ENCODE data around the gene NEURL3. TPM values are rescaled to one million over a fixed set of nuclear protein-coding genes. Genes with fewer than 3 reads are reported as not detected.

The NEURL3 gene
- total and polyA plus RNA-seq, 2 donors from 2014 or later: 3.2 to 11.1 TPM

- Histone ChIP-seq H3K36me3 (ENCODE audit: control insufficient read depth in 2 of 3, insufficient read depth in 3 of 3, low read length in 3 of 3) (no peaks in the 10 kb centered on the region), H3K4me1 (ENCODE audit: control insufficient read depth in 2 of 3, insufficient read depth in 2 of 3, low read depth in 1 of 3, low read length in 3 of 3) (peaks cover 0 to 14% (median 4%) of the 10 kb centered on the region in 3 donors), H3K27ac (ENCODE audit: low read depth in 2 of 2, low read length in 2 of 2) (no peak overlapping the region), H3K9ac (ENCODE audit: low read length in 3 of 3) (no peak overlapping the region), H3K4me3 (ENCODE audit: low read length in 3 of 3) (no peak overlapping the region), H3K27me3 (ENCODE audit: control insufficient read depth, insufficient read depth, low read length) (peaks cover 7% of the 10 kb centered on the region), H3K9me3 (ENCODE audit: control insufficient read depth in 2 of 3, insufficient read depth in 1 of 3, low read length in 3 of 3) (peaks cover 0 to 7% (median 3%) of the 10 kb centered on the region in 3 donors)
- FAIRE-seq: no peak
- no peak for DNase-seq
- TF ChIP-seq, protein P1, sequence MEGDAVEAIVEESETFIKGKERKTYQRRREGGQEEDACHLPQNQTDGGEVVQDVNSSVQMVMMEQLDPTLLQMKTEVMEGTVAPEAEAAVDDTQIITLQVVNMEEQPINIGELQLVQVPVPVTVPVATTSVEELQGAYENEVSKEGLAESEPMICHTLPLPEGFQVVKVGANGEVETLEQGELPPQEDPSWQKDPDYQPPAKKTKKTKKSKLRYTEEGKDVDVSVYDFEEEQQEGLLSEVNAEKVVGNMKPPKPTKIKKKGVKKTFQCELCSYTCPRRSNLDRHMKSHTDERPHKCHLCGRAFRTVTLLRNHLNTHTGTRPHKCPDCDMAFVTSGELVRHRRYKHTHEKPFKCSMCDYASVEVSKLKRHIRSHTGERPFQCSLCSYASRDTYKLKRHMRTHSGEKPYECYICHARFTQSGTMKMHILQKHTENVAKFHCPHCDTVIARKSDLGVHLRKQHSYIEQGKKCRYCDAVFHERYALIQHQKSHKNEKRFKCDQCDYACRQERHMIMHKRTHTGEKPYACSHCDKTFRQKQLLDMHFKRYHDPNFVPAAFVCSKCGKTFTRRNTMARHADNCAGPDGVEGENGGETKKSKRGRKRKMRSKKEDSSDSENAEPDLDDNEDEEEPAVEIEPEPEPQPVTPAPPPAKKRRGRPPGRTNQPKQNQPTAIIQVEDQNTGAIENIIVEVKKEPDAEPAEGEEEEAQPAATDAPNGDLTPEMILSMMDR (IDR thresholded peaks at IDR 0.05; ENCODE audit: borderline replicate concordance, extremely low read depth, insufficient read depth): no peak
- intact Hi-C loops (cut with DNase I): no loop called here
Measured at GRCh38 chr2:96498021-96498431, 7.1 kb downstream of the NEURL3 start.

DNA sequence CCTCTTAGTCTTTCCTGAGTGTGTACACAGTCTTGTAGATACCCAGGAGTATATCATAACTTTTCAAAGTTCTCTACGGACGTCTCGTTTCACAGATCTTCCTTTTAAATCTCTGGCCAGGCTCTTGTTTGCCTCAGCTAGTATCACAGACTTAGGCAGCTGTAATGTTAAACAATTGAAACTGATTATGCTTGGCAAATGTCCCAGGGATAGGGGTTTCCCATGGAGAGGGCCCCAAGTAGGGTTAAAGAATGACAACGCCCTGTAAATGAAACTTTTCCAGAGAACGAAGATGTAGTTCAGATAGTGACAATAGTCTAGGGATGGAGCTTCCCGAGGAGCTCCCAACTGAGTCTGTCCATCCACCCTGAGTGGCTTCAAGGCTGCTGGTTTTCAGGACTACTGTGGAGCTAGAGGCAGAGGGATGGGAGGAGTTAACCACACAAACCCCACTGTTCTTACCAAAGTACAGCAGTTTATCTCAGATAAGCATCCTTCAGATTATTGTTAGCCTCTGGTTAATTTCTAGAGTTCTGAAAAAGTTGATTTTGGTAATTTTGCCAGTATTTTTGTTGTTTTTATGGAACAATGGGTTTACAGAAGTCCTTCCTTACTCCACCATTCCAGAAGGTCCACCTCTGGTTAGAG lies 9.1 kb downstream of the NEURL3 start:
- Histone ChIP-seq H3K4me1 (ENCODE audit: control insufficient read depth in 2 of 3, insufficient read depth in 2 of 3, low read depth in 1 of 3, low read length in 3 of 3) (no peaks in the 10 kb centered on the region), H3K9me3 (ENCODE audit: control insufficient read depth in 2 of 3, insufficient read depth in 1 of 3, low read length in 3 of 3) (peaks cover 0 to 7% (median 3%) of the 10 kb centered on the region in 3 donors), H3K9ac (ENCODE audit: low read length in 3 of 3) (no peak overlapping the region), H3K36me3 (ENCODE audit: control insufficient read depth in 2 of 3, insufficient read depth in 3 of 3, low read length in 3 of 3) (no peaks in the 10 kb centered on the region), H3K27me3 (ENCODE audit: control insufficient read depth, insufficient read depth, low read length) (peaks cover 7% of the 10 kb centered on the region), H3K27ac (ENCODE audit: low read depth in 2 of 2, low read length in 2 of 2) (no peak overlapping the region), H3K4me3 (ENCODE audit: low read length in 3 of 3) (no peak overlapping the region)
- TF ChIP-seq, protein P1 (IDR thresholded peaks at IDR 0.05; ENCODE audit: borderline replicate concordance, extremely low read depth, insufficient read depth): no peak
- no peak for FAIRE-seq
- intact Hi-C loops (cut with DNase I): no loop called here
- DNase-seq: no peak

- H3K4me1 ChIP-seq (ENCODE audit: control insufficient read depth in 2 of 3, insufficient read depth in 2 of 3, low read depth in 1 of 3, low read length in 3 of 3): no peaks in the 10 kb centered on the region
- no peaks in the 10 kb centered on the region for H3K27me3 ChIP-seq (ENCODE audit: control insufficient read depth, insufficient read depth, low read length)
- intact Hi-C loops (cut with DNase I): no loop called here
- peaks cover 0 to 7% (median 3%) of the 10 kb centered on the region in 3 donors for H3K9me3 ChIP-seq (ENCODE audit: control insufficient read depth in 2 of 3, insufficient read depth in 1 of 3, low read length in 3 of 3)
- H3K4me3 ChIP-seq (ENCODE audit: low read length in 3 of 3): no peak overlapping the region
- DNase-seq (no peak), FAIRE-seq (no peak)
- H3K9ac ChIP-seq (ENCODE audit: low read length in 3 of 3): no peak overlapping the region
- TF ChIP-seq, protein P1 (IDR thresholded peaks at IDR 0.05; ENCODE audit: borderline replicate concordance, extremely low read depth, insufficient read depth): no peak
- H3K36me3 ChIP-seq (ENCODE audit: control insufficient read depth in 2 of 3, insufficient read depth in 3 of 3, low read length in 3 of 3): no peaks in the 10 kb centered on the region
- no peak overlapping the region for H3K27ac ChIP-seq (ENCODE audit: low read depth in 2 of 2, low read length in 2 of 2)
Measured at GRCh38 chr2:96494188-96494587, 11.0 kb downstream of the NEURL3 start.
